Suppressor macrophage (primary cell): ENCODE data around the gene SPINK8.
"Not testable (repeated sequence)": the region's sequence is repeated elsewhere in the genome, so short reads cannot be mapped to it uniquely, and the experiment has no call there.

ENCODE experiments used
- DNase-seq, 4 experiments: peaks; one replicate each; pipeline ENCODE4 v3.0.0-alpha.2; 2020 to 2022
- total RNA-seq, 17 experiments: gene quantifications; one replicate each; lab custom pipeline; 2026; ENCODE audit warnings: mixed read lengths in 6 of 17, inconsistent platforms in 3 of 17; lab: John Stamatoyannopoulos, UW

SPINK8 gene
- total RNA-seq, result 0 to 0.44 (median 0) reads per million in 17 experiments

GRCh38 chr3:48333346-48334245 is at the start of gene SPINK8:
Gene SPINK8, minus strand, starts transcription at chr3:48333661. Its CDS starts 5,320 bp downstream, at chr3:48328341.
- peak in 1 of 4 experiments; percentile 13 for DNase-seq

- DNase-seq, result no peak
Observed at GRCh38 chr3:48372862-48373435, 39.5 kb upstream of the SPINK8 start.

GRCh38 chr3:48372377-48372770 is 38.9 kb upstream of the SPINK8 start:
- DNase-seq, result no peak

DNA sequence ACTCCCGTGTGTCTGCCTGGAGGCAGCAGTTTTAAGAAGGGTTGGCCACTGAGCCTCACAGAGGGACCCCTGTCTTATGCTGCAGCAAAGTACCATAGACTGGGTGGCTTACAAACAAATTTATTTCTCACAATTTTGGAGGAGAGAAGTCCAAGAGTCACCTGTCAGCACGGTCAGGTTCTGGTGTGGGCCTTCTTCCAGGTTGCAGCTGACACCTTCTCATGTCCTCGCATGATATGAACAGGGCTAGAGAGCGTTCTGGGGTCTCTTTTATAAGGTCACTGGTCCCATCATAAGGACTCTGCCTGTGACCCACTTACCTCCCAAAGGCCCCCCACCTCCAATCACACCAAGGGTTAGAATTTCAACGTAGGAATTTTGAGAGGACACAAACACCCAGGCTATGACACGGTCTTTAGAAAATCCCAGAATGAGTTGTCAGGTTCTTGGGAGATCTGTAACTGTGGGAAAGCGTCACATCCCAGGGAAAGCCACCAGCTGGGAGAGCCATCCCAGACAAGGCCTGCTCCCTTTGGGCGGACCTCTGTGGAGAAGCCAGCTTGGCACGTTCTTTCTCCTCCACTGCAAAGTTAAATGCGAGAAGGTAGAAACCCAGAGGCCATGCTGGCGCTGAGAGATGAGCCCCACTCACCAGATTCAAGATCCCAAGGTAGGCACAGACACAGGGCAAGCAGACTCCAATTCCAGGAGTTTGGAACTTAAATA is 38.4 kb upstream of the SPINK8 start, which contains the start of gene FBXW12:
Gene FBXW12 (plus strand): TSS at position 569 of the 726 bp plus-strand sequence. CDS start 549 bp downstream, outside the sequence.
- no peak for DNase-seq

DNA sequence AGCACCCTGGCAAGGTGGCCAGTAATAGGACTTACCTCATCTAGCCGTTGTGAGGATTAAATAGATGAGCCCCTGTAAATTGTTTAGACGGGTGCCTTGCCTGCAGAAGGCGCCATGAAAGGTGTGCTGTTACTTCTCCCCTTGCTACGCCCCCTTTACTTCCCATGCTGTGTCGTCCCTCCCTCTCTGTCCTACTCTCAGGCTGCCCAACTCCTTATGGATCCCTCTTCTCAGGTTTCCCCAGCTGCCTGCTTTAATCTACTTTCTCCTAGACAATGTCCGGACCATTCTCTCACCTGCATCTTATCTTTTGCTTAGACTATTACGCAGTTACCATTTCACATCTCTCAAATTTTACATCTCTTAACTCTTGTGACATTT is 36.9 kb upstream of the SPINK8 start:
- DNase-seq, result no peak

- peak in 1 of 4 experiments; percentile 19 for DNase-seq
Observed at GRCh38 chr3:48369693-48370332, 36.4 kb upstream of the SPINK8 start.

DNA sequence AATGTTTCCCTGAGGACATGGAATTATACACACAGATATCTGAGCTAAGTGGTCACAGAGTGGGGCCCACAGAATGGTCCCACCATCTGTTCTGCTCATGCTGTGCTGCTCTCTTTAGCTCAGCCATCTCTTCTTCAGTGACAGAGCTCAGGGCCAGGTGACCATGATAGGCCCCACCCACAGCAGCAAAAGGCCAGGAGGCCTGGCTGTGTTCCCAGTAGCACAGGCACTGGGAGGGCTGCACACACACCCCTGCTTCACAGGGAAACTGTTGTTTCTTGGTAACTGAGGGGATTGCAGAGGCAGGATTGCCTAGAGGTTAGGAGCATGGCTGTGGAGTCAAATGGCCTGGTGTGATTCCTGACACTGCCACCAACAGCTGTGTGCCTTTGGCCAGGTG is 33.7 kb upstream of the SPINK8 start:
- no peak for DNase-seq

DNA sequence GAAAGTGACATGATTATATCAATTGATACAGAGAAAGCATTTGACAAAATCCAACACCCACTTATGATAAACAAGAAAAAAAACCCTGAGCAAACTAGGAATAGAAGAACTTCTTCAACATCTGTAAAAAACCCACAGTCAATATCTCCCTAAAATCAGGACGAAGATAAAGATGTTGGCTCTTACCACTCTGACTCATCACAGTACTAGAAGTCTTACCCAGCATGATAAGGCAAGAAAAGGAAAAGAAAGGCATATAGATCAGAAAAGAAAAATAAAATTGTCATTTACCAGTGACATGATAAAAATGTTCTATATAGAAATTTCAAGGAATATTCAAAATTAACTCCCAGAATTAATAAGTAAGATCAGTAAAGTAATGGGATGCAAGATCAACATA is 31.4 kb upstream of the SPINK8 start:
- DNase-seq, result no peak

DNA sequence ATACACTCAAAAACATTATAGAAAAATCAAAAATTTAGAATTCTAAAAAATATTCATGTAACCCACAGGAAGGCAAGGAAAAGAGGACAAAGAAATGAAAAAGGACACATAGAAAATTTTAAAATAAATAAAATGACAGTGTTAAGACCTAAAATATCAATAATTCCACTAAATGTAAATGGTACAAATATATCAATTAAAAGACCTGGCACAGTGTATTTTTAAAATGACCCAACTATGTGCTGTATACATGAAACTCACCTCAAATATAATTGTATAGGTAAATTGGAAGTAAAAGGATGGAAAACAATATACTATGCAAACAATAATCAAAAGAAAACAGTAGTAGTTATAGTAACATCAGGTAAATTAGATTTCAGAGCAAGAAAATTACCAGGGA is 28.5 kb upstream of the SPINK8 start:
- no peak for DNase-seq

GRCh38 chr3:48356419-48356818 is 23.0 kb upstream of the SPINK8 start:
- DNase-seq, result no peak

DNA sequence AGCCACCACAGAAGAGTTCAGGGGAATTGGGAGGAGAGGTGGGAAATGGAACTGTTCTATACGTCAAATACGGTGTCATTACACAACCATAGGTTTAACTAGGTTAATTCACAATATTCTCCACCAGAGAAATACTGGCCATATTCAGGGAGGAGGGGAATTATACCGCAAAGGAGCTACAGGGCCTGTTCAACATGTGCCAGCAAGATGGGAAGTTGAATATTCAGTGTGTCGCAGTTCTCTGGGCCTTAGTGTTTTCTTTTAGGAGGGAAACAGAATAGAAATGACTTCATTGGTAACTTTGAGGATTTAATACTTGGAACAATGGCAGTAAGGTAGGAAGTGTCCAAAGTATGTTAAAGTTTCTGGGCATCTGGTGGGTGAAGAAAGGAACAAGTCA is 20.5 kb upstream of the SPINK8 start:
- no peak for DNase-seq

DNA sequence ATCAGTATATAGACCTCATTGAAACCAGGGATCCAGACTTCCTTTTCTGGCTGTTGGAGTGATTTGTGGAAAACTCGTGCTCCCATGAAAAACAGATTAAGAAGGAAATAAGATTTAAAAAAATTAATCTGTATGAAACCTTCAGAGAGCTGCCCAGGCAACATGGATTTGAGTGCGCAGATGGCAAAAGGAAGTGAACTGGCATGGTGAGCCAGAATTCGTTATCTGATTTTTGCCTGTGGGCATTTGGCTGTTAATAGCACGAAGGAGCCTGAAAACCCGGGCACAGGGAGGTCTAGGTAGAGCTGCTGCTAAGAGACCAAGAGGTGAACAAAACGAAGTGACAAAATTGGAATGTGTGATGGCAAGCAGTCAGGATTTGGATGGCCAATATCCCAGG is 19.1 kb upstream of the SPINK8 start:
- no peak for DNase-seq

- no peak for DNase-seq
Observed at GRCh38 chr3:48347500-48347899, 14.0 kb upstream of the SPINK8 start.

DNA sequence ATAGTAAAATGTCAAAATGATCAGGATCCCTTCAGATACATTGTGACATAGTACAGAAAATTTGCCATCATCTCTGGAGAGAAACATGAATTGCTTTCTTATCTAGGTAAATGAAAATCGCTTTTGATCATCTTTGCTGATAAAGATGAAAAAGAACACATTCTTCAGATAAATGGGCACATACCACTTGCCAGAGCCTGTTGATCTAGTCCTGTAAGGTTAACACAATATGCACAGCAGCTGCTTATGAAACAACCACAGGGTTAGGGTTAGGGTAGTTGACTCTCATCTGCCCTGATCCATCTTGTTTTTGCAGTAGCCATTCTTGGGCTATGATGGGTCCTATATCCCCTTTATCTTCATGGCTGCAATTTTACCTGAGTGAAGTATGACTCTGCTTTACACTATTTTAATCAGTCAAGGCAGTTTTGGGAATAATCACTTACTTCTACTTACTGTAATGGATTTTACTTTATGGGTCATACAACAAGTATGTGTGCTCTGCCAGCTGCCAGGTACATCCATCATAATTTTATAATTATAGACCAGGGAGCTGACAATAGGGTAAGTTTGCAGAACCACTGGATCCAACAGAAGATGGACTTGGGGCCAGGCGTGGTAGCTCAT is 12.6 kb upstream of the SPINK8 start:
- DNase-seq, result no peak

GRCh38 chr3:48344867-48345507 is 11.5 kb upstream of the SPINK8 start:
- DNase-seq, result no peak

DNA sequence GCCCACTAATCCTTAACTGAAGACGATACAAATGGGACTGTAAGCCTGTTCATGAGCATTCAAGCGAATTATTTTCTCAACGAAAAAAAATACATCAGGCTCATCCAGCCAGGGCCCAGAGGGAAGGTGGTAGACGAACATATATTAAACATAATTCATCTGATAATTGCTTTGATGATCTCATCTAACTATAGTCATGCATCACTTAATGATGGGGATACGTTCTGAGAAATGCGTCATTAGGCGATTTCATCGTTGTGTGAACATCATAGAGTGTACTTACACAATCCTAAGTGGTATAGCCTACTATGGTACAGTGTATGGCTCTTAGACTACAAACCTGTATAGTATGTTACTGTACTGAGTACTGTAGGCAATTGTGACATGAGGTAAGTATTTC is 10.0 kb upstream of the SPINK8 start:
- no peak for DNase-seq

DNA sequence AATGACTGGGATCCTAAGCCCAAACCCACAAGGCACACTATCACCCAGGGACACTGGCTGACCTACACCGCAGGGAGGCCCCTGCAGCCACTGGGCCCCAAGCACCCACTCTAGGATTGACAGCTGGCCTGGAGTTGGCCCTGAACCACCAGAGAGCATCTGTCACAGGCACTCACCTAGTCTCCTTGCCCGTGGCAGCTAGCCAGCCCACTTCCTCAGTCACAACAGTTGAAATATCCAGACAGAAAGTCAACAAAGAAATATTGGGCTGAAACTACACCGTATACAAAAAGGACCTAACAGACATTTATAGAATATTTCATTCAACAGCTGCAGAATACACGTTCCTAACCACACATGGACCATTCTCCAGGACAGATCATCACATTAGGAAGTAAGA is 5.2 kb upstream of the SPINK8 start:
- DNase-seq, result no peak

DNA sequence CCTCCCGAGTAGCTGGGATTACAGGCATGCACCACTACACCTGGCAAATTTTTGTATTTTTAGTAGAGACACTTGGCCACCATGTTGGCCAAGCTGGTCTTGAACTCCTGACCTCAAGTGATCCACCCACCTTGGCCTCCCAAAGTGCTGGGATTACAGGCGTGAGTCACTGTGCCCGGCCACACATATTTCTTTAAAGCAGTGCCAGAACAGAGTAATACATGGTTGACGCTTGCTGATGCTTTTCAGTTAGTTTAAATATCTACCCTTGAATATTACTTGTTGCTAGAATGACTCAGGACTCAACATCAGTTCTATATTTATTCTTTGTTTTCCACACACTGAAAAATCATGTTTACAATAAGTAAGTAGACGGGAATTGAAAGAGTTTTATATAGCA is 4.1 kb upstream of the SPINK8 start:
- DNase-seq, result not testable (repeated sequence)

GRCh38 chr3:48335286-48335685 is 1.8 kb upstream of the SPINK8 start:
- DNase-seq, result peak; percentile 36 to 68 (median 60)

GRCh38 chr3:48334605-48335004 is 1.1 kb upstream of the SPINK8 start:
- no peak for DNase-seq

- not testable (repeated sequence) for DNase-seq
Observed at GRCh38 chr3:48331706-48332435, 1.6 kb downstream of the SPINK8 start.
